HG03342 (cell line): ENCODE measurements around the gene ARHGEF26.
"Not testable (repeated sequence)": the region's sequence is repeated elsewhere in the genome, so short reads cannot be mapped to it uniquely, and the experiment has no call there.

Experiments used
- ATAC-seq: cut with Tn5 transposase; IDR thresholded peaks from one replicate; pipeline ENCODE4 v1.9.1; 2021; ENCODE audit warnings: mild to moderate bottlenecking, moderate library complexity; ENCODE audit not compliant: unreplicated experiment

The ARHGEF26 gene

GRCh38 chr3:154120961-154121700 is at the start of gene ARHGEF26:
TSS of gene ARHGEF26 (plus strand) at chr3:154121390. CDS start at chr3:154121993, 603 bp downstream.
- ATAC-seq = peak; percentile 73

DNA sequence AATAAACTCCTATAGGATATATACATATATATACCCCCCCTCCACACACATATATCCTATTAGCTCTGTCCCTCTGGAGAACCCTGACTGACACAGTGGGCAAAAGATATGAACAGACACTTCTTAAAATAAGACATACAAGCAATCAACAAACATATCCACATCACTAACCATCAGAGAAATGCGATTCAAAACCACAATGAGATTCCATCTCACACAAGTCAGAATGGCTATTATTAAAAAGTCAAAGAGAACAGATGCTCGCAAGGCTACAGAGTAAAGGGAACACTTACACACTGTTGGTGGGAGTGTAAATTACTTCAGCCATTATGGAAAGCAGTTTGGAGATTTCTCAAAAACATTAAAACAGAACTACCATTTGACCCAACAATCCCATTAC is 46.2 kb upstream of the ARHGEF26 start:
- ATAC-seq = no peak

DNA sequence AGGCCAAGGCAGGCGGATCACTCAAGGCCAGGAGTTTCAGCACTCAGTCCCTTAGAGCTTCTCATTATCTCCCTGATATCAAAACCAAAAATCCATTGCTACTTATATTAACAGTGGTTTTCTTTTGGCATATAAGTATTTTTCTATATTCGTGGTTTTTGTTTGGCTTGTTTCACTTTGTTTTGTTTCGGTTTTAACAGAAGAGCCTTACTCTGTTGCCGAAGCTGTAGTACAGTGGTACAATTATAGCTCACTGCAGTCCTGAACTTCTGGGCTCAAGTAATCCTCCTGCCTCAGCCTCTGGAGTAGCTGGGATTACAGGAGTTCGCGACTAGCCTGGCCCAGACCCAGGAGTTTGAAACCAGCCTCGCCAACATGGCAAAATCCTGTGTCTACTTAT is 42.5 kb upstream of the ARHGEF26 start:
- no peak for ATAC-seq

- ATAC-seq = no peak
Measured at GRCh38 chr3:154081305-154081704, 39.9 kb upstream of the ARHGEF26 start.

- ATAC-seq = no peak
Measured at GRCh38 chr3:154085071-154085470, 36.1 kb upstream of the ARHGEF26 start.

DNA sequence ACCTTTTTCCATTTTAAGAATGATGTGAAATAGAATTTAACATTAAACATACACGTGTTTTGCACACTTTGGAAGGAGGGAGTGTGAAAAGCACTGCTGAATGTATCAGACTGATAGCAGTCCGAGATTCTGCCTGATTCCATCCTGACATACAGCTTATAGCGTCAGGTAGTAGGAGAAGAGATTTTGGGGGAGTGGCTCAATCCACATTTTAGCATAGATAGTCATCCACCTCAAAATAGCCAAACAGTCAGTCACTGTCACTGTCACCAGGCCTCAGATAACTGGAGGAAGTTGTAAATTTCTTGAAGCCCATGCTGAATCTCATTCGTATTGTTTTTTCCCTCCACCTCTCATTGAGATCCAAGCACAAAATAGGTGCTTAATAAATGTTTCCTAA is 35.4 kb upstream of the ARHGEF26 start:
- no peak for ATAC-seq

DNA sequence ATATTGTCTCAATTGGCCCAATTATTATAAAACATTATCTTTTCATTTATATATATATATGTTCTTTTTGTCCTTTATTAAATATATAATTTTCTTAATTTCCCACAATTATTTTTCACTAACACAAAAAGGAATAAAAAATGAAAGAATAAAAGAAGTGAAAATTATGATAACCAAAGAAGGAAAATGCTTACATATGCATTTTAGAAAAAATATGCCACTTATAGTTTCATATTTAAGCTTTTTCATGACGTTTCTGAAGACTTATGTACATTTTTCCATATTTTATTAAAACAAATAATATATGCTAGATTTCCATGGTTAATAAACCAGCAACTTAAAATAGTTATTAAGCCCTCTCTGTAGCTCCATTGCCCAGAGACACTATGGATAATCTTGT is 34.9 kb upstream of the ARHGEF26 start:
- no peak for ATAC-seq

DNA sequence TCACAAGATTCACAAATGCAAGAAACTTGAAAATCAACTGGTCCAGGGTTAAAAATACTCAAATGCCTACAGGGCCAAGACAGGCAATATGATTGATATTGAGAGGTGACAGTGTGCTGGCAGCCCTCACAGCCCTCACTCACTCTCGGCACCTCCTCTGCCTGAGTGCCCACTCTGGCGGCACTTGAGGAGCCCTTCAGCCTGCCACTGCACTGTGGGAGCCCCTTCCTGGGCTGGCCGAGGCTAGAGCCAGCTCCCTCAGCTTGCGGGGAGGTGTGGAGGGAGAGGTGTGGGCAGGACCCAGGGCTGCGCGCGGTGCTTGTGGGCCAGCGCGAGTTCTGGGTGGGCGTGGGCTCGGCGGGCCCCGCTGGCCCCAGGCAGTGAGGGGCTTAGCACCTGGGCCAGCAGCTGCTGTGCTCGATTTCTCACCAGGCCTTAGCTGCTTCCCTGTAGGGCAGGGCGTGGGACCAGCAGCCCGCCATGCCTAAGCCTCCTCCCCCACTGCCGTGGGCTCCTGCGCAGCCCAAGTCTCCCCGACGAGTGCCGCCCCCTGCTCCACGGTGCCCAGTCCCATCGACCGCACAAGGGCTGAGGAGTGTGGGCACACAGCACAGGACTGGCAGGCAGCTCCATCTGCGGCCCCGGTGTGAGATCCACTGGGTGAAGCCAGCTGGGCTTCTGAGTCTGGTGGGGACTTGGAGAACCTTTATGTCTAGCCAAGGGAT is 33.3 kb upstream of the ARHGEF26 start:
- ATAC-seq = not testable (repeated sequence)

DNA sequence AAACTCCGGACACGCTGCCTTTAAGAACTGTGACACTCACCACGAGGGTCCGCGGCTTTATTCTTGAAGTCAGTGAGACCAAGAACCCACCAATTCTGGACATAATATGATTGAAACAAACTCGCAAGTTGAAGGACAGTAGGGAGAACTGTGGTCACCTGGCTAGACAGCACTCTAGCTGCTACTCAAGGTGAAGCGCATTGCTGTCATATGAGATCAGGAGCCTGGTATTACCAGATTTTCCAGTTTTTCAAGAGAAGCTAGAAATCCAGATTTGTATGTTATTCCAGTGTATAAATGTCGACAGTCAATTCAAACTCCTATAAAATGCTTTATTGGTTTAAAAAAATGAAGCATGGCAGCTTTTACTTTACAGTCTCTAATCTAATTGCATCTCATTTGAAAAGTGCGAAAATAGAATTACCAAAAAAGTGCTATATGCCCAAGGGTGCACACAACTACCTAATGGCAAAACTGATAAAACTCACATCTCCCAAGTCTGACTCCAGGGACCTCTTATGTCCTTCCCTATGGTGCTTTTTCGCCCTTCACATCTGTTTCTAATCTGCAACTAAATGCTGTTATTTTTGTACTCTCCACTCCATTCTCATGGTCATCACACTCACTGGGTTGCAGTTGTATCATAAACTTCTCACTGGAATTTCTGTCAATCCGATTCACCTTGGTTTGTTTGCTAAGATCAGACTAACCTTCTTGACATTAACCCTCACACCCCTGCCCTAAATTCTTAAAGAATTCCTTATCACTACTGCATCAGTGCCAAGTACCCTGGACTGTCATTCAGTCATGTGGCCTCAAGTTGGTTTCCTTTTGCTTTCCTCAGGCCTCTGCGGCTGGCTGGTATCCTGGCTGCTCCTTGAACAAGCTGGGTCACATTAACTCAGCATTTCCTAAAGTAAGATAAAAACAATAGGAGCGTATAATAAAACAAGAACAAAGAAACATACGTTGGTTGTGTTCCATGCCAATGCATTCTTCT is 31.5 kb upstream of the ARHGEF26 start:
- ATAC-seq = no peak

DNA sequence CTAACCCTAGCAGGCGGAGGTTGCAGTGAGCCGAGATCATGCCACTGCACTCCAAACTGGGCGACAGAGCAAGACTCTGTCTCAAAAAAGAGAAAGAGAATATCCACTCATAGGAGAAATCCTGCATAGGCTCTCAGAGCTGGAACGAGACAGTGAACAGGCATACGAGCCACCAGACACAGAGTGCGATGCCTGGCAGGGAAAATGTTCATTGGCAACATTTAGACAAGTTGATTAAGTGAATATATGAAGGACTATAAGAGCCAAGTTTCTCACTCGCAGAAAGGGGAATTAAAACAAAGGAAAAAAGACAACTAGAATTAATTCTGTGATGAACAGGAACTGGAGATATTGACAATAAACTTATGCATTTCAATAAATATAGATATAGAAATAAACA is 27.1 kb upstream of the ARHGEF26 start:
- ATAC-seq = no peak

- no peak for ATAC-seq
Measured at GRCh38 chr3:154095832-154096421, 25.3 kb upstream of the ARHGEF26 start.

DNA sequence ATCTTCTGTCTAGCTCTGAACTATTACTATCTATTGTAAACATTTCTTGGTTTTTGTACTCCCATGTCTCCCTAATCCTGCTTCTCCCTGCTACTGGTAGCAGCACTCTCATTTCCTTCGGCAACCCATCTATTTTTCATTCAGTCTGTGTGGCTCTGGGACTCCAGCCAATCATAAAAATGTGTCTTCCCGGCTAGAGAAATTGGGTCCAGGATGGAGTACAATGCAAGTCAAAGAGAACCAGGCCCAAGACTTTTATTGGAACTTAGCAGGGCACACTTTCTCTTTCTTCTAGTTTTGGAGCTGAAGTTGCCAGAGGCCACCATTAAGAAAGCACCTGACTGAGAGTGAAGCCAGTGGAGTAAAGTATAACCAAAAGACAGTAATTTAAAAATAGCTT is 22.8 kb upstream of the ARHGEF26 start:
- no peak for ATAC-seq

- no peak for ATAC-seq
Measured at GRCh38 chr3:154100556-154100955, 20.6 kb upstream of the ARHGEF26 start.

DNA sequence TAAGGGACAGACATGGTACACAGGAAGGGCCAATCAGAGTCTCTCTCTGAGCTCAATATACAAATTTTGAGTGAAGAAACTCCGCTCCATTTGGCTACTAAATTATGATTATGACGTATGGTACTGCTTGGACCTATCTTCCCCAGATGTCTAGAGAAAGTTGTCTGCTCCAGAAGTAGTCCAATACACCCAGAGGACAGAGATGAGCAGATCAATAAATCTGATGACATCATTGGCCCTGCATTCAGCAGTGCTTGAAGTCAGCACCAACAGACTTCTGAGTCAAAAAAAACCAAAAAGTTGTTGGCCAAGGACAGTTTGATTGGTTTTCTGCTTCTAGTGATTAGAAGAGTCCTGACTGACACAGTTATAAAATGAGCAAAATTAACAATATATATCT is 19.9 kb upstream of the ARHGEF26 start:
- no peak for ATAC-seq

DNA sequence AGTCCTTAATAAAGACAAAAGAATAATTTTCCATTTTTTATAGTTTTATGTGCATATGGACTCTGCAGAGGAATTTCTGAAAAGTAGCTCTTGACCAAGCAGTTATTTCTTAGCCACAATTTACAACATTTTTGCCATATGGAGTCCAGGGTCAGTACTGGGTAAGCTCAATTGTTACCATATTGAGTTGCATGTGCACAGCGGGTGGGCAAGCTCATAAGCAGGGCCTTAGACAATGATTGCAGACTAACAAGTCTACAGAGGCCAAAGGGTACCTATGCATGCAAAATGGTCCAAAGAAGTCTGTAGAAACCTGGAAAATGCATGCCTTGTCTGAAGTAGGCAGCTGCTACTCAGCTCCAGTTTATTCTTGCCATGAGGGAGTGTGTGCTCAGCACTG is 19.0 kb upstream of the ARHGEF26 start:
- no peak for ATAC-seq

DNA sequence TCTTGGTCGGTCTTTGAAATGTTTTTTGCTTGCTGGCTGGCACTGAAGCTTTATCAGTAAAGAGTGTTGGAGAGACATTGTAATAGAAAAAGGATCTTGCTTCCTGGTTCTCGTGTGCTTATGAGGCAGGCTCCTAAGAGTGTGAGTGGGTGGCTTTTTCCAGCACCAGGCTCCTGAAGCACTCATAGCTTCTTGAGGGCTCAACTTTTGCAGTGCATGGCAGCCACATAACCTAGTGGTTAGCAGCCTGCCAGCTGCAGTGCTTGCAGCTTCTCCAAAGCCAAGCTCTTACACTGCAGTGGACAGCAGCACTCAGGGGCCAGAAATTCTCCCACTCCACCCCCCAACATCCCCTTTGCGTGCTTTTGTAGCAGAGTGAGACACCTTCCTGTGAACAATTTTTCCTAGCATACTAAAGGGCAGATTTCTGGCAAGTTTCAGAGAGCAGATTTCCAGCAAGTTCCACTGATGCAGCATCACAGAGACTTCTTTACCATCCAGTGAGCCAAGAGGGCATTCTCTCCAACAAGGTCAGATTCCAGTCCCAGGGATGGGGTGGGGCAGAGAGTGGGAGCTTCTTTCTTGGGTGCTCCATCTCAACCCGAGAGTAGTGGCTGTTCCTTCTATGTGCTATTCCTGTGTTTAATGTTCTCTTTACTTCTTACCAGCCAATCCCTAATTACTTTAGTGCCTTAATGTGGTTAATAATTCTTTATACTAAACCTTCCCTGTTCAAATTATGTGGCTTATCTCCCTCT is 15.8 kb upstream of the ARHGEF26 start:
- no peak for ATAC-seq

GRCh38 chr3:154111365-154111935 is 9.7 kb upstream of the ARHGEF26 start:
- ATAC-seq = no peak

GRCh38 chr3:154112146-154112852 is 8.9 kb upstream of the ARHGEF26 start:
- ATAC-seq = no peak

DNA sequence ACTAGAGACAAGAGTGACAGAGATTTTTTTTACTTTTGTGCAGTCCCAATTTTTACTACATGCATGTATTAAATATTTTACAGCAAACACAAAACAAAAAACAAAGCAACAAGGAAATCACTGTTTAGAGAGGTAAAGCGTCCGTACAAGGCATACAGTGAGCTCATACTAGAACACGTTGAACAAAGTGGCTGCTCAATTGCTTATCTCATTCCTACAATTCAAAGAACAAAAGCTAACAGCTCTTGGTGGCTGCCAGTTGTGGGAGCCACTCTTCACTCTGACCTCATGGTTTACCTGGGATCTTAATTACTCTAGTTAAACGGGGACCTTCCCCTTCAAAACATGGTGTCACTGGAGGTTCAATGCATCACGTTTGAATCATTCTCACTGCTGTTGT is 7.6 kb upstream of the ARHGEF26 start:
- no peak for ATAC-seq
